GM23338 (cell line): ENCODE data around the gene ASXL2. TPM values are rescaled to one million over a fixed set of nuclear protein-coding genes. Genes with fewer than 3 reads are reported as not detected.

Experiments
- ATAC-seq: fragments of 200-7000 bp; cut with Tn5 transposase; 3 replicates; pipeline ENCODE4 v1.9.1; 2020
- DNase-seq: peaks from one replicate; pipeline ENCODE4 v3.0.0-alpha.2; 2015; ENCODE audit warnings: low spot score
- H2AFZ ChIP-seq: fragments of 200-600 bp; sonication (generic); 2 replicates; pipeline ENCODE4 v1.8.0; 2016; ENCODE audit warnings: antibody characterized with exemption, mild to moderate bottlenecking, moderate library complexity
- H3F3A ChIP-seq: fragments of 200-600 bp; sonication (generic); replicated peaks from 2 replicates; pipeline ENCODE4 v1.8.0; 2017; ENCODE audit warnings: antibody characterized with exemption, mixed run types, low read depth
- H3K27ac ChIP-seq: fragments of 200-600 bp; sonication (generic); 2 replicates; pipeline ENCODE4 v1.6.1; 2016; ENCODE audit warnings: low read depth
- H3K27me3 ChIP-seq: fragments of 200-600 bp; sonication (generic); 2 replicates; pipeline ENCODE4 v1.8.0; 2016; ENCODE audit warnings: mild to moderate bottlenecking, mixed run types, moderate library complexity; ENCODE audit not compliant: insufficient read depth
- H3K36me3 ChIP-seq: fragments of 200-600 bp; sonication (generic); 2 replicates; pipeline ENCODE4 v1.8.0; 2016; ENCODE audit warnings: mild to moderate bottlenecking; ENCODE audit not compliant: insufficient read depth
- H3K4me1 ChIP-seq: fragments of 200-600 bp; sonication (generic); 2 replicates; pipeline ENCODE4 v1.8.0; 2016; ENCODE audit warnings: mild to moderate bottlenecking, moderate library complexity; ENCODE audit not compliant: insufficient read depth
- H3K4me2 ChIP-seq: fragments of 200-600 bp; sonication (generic); 2 replicates; pipeline ENCODE4 v1.7.1; 2017; ENCODE audit warnings: mixed run types
- H3K4me3 ChIP-seq: fragments of 200-600 bp; sonication (generic); 2 replicates; pipeline ENCODE4 v1.6.1; 2016; ENCODE audit warnings: mixed run types
- H3K79me2 ChIP-seq: fragments of 200-600 bp; sonication (generic); replicated peaks from 2 replicates; pipeline ENCODE4 v1.8.0; 2017; ENCODE audit warnings: mild to moderate bottlenecking; ENCODE audit not compliant: insufficient read depth
- H3K9me2 ChIP-seq: fragments of 200-600 bp; sonication (generic); 2 replicates; pipeline ENCODE4 v1.8.0; 2017; ENCODE audit not compliant: insufficient read depth
- H4K20me1 ChIP-seq: fragments of 200-600 bp; sonication (generic); replicated peaks from 2 replicates; pipeline ENCODE4 v1.8.0; 2017; ENCODE audit warnings: mild to moderate bottlenecking; ENCODE audit not compliant: insufficient read depth
- H3K27ac Mint-ChIP-seq: 2 replicates; pipeline ENCODE4 v1.8.0; 2020; ENCODE audit warnings: inconsistent platforms, mild to moderate bottlenecking, moderate library complexity, mixed read lengths
- H3K27me3 Mint-ChIP-seq: 3 replicates; pipeline ENCODE4 v1.8.0; 2022; ENCODE audit warnings: low read depth, mild to moderate bottlenecking, moderate library complexity, mixed read lengths, inconsistent platforms; ENCODE audit not compliant: insufficient read depth, poor library complexity
- H3K36me3 Mint-ChIP-seq: 3 replicates; pipeline ENCODE4 v1.8.0; 2021; ENCODE audit warnings: low read depth, mild to moderate bottlenecking, inconsistent platforms, moderate library complexity, mixed read lengths
- H3K4me1 Mint-ChIP-seq: 3 replicates; pipeline ENCODE4 v1.8.0; 2020; ENCODE audit warnings: mild to moderate bottlenecking, inconsistent platforms, mixed read lengths
- H3K4me3 Mint-ChIP-seq: 3 replicates; pipeline ENCODE4 v1.8.0; 2021; ENCODE audit warnings: moderate library complexity, mild to moderate bottlenecking, inconsistent platforms, mixed read lengths
- H3K9me3 Mint-ChIP-seq: 3 replicates; pipeline ENCODE4 v1.8.0; 2020; ENCODE audit warnings: moderate library complexity, mild to moderate bottlenecking, inconsistent platforms, mixed read lengths
- CREB1 ChIP-seq: fragments of 250-450 bp; sonication (Bioruptor Pico); IDR thresholded peaks from 2 replicates; pipeline ENCODE4 v1.5.0; 2020; ENCODE audit warnings: low read depth, mild to moderate bottlenecking, moderate library complexity
- CTCF ChIP-seq, 2 experiments: fragments of 200-600 bp in 1 of 2; sonication (generic) in 1 of 2; conservative IDR thresholded peaks; 2 replicates each; pipeline versions ENCODE4 v1.5.1 to v1.6.1; 2016 to 2017; ENCODE audit warnings: antibody characterized with exemption in 2 of 2, low read depth in 2 of 2, mild to moderate bottlenecking in 2 of 2, moderate library complexity in 1 of 2
- ETS1 ChIP-seq: IDR thresholded peaks from 2 replicates; pipeline ENCODE4 v1.6.1; 2016; ENCODE audit warnings: antibody characterized with exemption
- EZH2 ChIP-seq: fragments of 200-600 bp; sonication (generic); IDR thresholded peaks from one replicate; pipeline ENCODE4 v1.8.0; 2017; ENCODE audit warnings: antibody characterized with exemption, mild to moderate bottlenecking, low read depth; ENCODE audit not compliant: unreplicated experiment
- EZH2phosphoT487 ChIP-seq: fragments of 200-600 bp; sonication (generic); IDR thresholded peaks from one replicate; pipeline ENCODE4 v1.8.1; 2018; ENCODE audit warnings: antibody characterized with exemption; ENCODE audit not compliant: unreplicated experiment
- JUNB ChIP-seq: IDR thresholded peaks from one replicate; pipeline ENCODE4 v1.6.1; 2016; ENCODE audit warnings: antibody characterized with exemption; ENCODE audit not compliant: unreplicated experiment
- NANOG ChIP-seq: IDR thresholded peaks from 2 replicates; pipeline ENCODE4 v1.6.1; 2016; ENCODE audit warnings: antibody characterized with exemption, borderline replicate concordance
- POLR2AphosphoS5 ChIP-seq: IDR thresholded peaks from 2 replicates; pipeline ENCODE4 v1.6.1; 2016; ENCODE audit warnings: antibody characterized with exemption, low read depth
- STAT1 ChIP-seq: IDR thresholded peaks from one replicate; pipeline ENCODE4 v1.6.1; 2016; ENCODE audit warnings: antibody characterized with exemption; ENCODE audit not compliant: unreplicated experiment
- ZNF114 ChIP-seq: fragments of 250-450 bp; sonication (Bioruptor Pico); IDR thresholded peaks from 2 replicates; pipeline ENCODE4 v1.5.0; 2020; ENCODE audit warnings: mild to moderate bottlenecking, moderate library complexity
- ZNF331 ChIP-seq: fragments of 250-450 bp; sonication (Bioruptor Pico); IDR thresholded peaks from 2 replicates; pipeline ENCODE4 v1.5.0; 2020; ENCODE audit warnings: low read depth, mild to moderate bottlenecking, moderate library complexity
- polyA plus RNA-seq: library from polyadenylated mRNA; unstranded; fragments of >200 nt; fragmentation: Nextera tagmentation; extraction: Ambion mirVana; gene quantifications from 2 replicates; pipeline ENCODE4 v1.2.1, GENCODE V29; 2016
- total RNA-seq: library from RNA; depleted of rRNA; stranded (reverse); fragments of >200 nt; shearing (Covaris generic); gene quantifications from 2 replicates; pipeline ENCODE4 v1.2.3, GENCODE V29; 2014
- TF ChIP-seq, protein P1 (sequence below): IDR thresholded peaks from one replicate; pipeline ENCODE4 v1.6.1; 2018; ENCODE audit warnings: antibody characterized with exemption; ENCODE audit not compliant: unreplicated experiment
- TF ChIP-seq, protein P2 (sequence below): fragments of 250-450 bp; sonication (Bioruptor Pico); IDR thresholded peaks from 2 replicates; pipeline ENCODE4 v1.5.0; 2020; ENCODE audit warnings: mild to moderate bottlenecking, moderate library complexity

The ASXL2 gene
- total and polyA plus RNA-seq, 2 experiments from 2014 or later = 7.0 to 21.8 TPM

GRCh38 chr2:25808006-25808383, 70.3 kb downstream of the ASXL2 start:
- Histone ChIP-seq H3K4me2 (no peak overlapping the region), H3K4me1 (no peaks in the 10 kb centered on the region), H4K20me1 (peaks cover 3% of the 10 kb centered on the region; the same call in 1 of the 2 replicates), H3K9me2 (no peaks in the 10 kb centered on the region), H3F3A (no peaks in the 10 kb centered on the region), H3K79me2 (peaks cover 5% of the 10 kb centered on the region), H3K36me3 (peaks cover 8% of the 10 kb centered on the region), H3K27me3 (no peaks in the 10 kb centered on the region), H3K27ac (no peak overlapping the region), H3K4me3 (no peak overlapping the region), H2AFZ (no peak overlapping the region)
- Mint-ChIP-seq H3K27me3 (peaks cover 2% of the 10 kb centered on the region), H3K27ac (peak overlapping the region; percentile 16), H3K9me3 (no peaks in the 10 kb centered on the region), H3K4me1 (peaks cover 3% of the 10 kb centered on the region; the same call in 1 of the 3 replicates), H3K4me3 (no peak overlapping the region), H3K36me3 (peaks cover 28% of the 10 kb centered on the region)
- TF ChIP-seq NANOG (no peak), EZH2phosphoT487 (no peak), EZH2 (no peak), STAT1 (no peak), JUNB (no peak), CREB1 (CRISPR knock-in tag) (no peak), CTCF (conservative IDR thresholded peaks at IDR 0.05; ENCODE audit: low read depth in 2 of 2) (no peak), ZNF114 (CRISPR knock-in tag) (no peak), ZNF331 (no peak), ETS1 (no peak), POLR2AphosphoS5 (no peak)
- TF ChIP-seq, protein P1, sequence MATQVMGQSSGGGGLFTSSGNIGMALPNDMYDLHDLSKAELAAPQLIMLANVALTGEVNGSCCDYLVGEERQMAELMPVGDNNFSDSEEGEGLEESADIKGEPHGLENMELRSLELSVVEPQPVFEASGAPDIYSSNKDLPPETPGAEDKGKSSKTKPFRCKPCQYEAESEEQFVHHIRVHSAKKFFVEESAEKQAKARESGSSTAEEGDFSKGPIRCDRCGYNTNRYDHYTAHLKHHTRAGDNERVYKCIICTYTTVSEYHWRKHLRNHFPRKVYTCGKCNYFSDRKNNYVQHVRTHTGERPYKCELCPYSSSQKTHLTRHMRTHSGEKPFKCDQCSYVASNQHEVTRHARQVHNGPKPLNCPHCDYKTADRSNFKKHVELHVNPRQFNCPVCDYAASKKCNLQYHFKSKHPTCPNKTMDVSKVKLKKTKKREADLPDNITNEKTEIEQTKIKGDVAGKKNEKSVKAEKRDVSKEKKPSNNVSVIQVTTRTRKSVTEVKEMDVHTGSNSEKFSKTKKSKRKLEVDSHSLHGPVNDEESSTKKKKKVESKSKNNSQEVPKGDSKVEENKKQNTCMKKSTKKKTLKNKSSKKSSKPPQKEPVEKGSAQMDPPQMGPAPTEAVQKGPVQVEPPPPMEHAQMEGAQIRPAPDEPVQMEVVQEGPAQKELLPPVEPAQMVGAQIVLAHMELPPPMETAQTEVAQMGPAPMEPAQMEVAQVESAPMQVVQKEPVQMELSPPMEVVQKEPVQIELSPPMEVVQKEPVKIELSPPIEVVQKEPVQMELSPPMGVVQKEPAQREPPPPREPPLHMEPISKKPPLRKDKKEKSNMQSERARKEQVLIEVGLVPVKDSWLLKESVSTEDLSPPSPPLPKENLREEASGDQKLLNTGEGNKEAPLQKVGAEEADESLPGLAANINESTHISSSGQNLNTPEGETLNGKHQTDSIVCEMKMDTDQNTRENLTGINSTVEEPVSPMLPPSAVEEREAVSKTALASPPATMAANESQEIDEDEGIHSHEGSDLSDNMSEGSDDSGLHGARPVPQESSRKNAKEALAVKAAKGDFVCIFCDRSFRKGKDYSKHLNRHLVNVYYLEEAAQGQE = no peak
- TF ChIP-seq, protein P2, sequence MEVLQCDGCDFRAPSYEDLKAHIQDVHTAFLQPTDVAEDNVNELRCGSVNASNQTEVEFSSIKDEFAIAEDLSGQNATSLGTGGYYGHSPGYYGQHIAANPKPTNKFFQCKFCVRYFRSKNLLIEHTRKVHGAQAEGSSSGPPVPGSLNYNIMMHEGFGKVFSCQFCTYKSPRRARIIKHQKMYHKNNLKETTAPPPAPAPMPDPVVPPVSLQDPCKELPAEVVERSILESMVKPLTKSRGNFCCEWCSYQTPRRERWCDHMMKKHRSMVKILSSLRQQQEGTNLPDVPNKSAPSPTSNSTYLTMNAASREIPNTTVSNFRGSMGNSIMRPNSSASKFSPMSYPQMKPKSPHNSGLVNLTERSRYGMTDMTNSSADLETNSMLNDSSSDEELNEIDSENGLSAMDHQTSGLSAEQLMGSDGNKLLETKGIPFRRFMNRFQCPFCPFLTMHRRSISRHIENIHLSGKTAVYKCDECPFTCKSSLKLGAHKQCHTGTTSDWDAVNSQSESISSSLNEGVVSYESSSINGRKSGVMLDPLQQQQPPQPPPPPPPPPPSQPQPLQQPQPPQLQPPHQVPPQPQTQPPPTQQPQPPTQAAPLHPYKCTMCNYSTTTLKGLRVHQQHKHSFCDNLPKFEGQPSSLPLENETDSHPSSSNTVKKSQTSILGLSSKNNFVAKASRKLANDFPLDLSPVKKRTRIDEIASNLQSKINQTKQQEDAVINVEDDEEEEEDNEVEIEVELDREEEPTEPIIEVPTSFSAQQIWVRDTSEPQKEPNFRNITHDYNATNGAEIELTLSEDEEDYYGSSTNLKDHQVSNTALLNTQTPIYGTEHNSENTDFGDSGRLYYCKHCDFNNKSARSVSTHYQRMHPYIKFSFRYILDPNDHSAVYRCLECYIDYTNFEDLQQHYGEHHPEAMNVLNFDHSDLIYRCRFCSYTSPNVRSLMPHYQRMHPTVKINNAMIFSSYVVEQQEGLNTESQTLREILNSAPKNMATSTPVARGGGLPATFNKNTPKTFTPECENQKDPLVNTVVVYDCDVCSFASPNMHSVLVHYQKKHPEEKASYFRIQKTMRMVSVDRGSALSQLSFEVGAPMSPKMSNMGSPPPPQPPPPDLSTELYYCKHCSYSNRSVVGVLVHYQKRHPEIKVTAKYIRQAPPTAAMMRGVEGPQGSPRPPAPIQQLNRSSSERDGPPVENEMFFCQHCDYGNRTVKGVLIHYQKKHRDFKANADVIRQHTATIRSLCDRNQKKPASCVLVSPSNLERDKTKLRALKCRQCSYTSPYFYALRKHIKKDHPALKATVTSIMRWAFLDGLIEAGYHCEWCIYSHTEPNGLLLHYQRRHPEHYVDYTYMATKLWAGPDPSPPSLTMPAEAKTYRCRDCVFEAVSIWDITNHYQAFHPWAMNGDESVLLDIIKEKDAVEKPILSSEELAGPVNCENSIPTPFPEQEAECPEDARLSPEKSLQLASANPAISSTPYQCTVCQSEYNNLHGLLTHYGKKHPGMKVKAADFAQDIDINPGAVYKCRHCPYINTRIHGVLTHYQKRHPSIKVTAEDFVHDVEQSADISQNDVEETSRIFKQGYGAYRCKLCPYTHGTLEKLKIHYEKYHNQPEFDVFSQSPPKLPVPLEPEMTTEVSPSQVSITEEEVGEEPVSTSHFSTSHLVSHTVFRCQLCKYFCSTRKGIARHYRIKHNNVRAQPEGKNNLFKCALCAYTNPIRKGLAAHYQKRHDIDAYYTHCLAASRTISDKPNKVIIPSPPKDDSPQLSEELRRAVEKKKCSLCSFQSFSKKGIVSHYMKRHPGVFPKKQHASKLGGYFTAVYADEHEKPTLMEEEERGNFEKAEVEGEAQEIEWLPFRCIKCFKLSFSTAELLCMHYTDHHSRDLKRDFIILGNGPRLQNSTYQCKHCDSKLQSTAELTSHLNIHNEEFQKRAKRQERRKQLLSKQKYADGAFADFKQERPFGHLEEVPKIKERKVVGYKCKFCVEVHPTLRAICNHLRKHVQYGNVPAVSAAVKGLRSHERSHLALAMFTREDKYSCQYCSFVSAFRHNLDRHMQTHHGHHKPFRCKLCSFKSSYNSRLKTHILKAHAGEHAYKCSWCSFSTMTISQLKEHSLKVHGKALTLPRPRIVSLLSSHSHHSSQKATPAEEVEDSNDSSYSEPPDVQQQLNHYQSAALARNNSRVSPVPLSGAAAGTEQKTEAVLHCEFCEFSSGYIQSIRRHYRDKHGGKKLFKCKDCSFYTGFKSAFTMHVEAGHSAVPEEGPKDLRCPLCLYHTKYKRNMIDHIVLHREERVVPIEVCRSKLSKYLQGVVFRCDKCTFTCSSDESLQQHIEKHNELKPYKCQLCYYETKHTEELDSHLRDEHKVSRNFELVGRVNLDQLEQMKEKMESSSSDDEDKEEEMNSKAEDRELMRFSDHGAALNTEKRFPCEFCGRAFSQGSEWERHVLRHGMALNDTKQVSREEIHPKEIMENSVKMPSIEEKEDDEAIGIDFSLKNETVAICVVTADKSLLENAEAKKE (CRISPR knock-in tag) = no peak
- DNase-seq (no peak), ATAC-seq (no peak)
